CD4-positive, alpha-beta T cell treated with Interferon gamma for 1 hour (primary cell): Measurements from ENCODE around the gene FMN1.

Experiments used
- DNase-seq: peaks from one replicate; pipeline ENCODE4 v3.0.0-alpha.2; 2020

FMN1 gene

DNA sequence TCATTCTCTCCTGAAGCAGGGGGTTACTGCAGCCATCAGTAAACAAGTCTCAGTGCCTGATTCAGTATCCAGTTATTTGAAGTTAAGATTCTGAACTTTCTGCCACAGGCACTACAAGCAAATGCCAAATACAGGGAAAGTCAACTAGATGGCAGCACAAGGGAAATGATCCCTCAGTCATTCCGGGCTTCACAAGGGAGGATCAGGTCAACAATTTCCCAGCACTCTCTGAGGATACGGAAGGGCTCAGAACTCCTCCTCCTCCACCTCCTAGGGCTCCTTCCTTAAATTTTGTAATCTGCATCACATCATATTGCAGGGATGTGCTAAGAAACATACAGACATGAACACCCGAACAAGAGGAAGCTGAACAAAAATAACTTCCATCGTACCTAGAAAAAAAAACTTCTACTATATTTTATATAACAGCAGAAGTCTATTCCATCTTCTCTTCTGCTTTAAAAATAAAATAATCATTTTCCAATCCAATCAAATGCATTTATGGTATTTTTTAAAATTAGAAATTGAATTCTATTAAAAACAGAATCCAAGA, 187.1 kb downstream of the FMN1 start:
- no peak for DNase-seq

DNA sequence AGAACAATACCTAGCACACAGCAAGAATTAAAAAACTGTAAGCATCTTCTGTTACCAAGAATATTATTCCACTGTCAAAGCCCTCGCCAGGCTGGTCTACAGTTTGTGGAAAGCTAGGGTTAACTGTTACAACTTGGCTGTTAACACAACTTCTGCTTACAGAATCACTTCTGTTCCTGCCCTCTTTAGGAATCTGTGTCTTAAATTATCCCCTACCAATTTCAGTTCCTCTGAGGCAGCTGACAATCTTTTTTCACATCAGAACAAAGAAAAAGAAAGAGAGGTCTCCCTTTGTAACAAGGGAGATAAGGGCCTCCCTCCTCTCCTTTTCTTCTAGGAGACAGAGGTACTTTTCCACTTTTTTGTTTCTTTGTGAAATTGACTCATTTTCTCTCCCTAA, 188.9 kb downstream of the FMN1 start:
- no peak for DNase-seq

GRCh38 chr15:33001926-33002325, 192.6 kb downstream of the FMN1 start:
- no peak for DNase-seq

DNA sequence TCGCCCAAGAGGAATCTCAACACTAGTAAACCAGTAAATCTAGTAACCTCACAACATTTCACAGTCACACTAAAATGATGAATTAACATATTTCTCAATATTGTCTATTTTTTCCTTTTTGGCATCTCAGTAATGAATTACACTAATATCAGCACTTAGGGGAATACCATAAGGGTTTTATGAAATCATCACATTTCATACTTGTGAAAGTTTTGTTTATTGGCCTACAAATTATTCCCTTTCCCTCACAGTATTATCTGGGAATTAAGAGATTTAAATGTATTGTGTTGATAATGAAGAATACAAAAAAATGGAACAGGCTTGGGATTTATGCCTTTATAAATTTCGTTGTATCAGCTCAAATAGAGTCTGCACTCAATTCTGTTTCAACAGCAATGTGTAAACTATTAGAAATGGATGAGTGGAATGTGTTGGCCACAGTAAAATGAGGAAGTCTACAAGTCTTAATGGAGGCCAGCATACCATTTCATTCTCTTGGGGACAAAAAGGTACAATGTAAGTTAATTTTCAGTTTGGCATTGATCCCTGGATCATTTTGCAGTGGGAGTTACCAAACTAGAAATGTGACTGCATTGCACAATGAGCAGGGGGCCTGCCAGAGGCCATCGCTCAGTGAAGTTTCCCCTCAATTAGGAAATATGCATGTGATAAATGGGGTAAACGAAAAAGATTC, 195.4 kb downstream of the FMN1 start:
- no peak for DNase-seq

- no peak for DNase-seq
These were observed 196.3 kb downstream of the FMN1 start for GRCh38 chr15:32998182-32998581.

DNA sequence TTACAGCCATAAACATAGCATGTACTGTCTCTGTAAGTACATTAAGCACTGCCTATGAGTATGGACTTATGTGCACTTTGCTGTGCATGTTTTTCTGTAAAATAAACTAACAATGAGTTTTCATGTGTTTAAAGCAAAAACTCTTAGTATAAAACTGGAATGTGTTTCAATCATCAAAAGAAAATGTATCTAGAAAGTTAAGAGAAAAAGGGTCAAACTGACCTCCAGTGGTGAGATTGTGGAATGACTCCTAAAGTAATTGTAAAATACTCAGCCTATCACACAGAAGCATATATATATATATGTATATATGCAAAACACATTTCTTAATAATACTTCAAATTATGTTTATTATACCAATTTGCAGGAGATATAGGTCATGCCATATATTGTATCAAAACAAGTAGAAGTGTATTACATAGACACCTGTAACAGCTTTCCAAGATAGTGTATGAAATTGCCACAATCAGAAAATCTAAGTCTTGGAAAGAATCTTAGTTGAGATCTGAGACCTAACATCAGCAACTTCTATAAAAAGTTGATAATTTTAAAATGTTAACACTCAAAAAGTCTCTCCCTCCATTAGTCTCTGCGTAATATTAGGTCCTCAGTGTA, 199.6 kb downstream of the FMN1 start:
- no peak for DNase-seq

DNA sequence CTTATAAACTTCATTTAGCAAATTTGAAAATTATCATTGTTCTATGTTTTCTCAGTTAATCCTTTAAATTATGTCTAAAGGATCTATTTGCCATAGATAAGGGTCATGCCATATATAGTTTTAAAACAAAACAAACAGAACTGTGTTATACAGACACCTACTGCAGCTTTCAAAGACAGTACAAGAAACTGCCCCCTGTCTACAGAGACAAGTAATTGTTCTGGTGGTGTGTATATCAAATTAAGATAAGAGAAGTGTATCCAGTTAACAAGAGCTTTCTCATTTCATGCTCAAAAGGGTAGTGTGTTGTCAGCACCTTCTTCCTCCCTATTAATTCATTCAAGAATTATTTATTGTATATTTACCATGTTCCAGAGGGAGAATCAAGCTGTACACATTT, 201.2 kb downstream of the FMN1 start:
- no peak for DNase-seq

- DNase-seq = no peak
These were observed 202.8 kb downstream of the FMN1 start for GRCh38 chr15:32991619-32992111.

GRCh38 chr15:32990071-32990470, 204.4 kb downstream of the FMN1 start:
- no peak for DNase-seq

- DNase-seq = no peak
These were observed 207.4 kb downstream of the FMN1 start for GRCh38 chr15:32987067-32987466.

- no peak for DNase-seq
These were observed 208.4 kb downstream of the FMN1 start for GRCh38 chr15:32986147-32986546.

DNA sequence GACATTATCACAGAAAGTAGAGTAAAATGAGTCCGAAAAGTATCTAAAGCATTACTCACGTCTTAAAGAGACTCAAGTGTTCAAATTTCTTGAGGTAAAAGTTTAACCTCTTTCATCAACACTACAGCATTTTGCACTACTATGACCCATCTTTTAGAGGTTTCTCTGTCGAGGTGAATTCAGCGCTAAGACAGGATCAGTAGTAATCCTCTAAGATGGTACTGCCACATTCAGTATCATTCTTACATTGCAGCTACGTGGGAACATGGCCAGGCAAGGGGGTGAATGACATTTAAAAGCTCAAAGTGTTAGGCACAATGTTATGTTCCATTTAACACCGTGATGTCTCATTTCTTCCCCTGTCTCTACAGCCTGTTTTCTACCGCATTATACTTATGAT, 210.8 kb downstream of the FMN1 start:
- DNase-seq = no peak

GRCh38 chr15:32982001-32982400, 212.5 kb downstream of the FMN1 start:
- DNase-seq = no peak

GRCh38 chr15:32981536-32981935, 213.0 kb downstream of the FMN1 start:
- no peak for DNase-seq

- DNase-seq = no peak
These were observed 214.8 kb downstream of the FMN1 start for GRCh38 chr15:32979710-32980109.

GRCh38 chr15:32977506-32977905, 217.0 kb downstream of the FMN1 start:
- DNase-seq = no peak

GRCh38 chr15:32974691-32975090, 219.8 kb downstream of the FMN1 start:
- no peak for DNase-seq

GRCh38 chr15:32972686-32973085, 221.8 kb downstream of the FMN1 start:
- no peak for DNase-seq

GRCh38 chr15:32970847-32971246, 223.7 kb downstream of the FMN1 start:
- no peak for DNase-seq

DNA sequence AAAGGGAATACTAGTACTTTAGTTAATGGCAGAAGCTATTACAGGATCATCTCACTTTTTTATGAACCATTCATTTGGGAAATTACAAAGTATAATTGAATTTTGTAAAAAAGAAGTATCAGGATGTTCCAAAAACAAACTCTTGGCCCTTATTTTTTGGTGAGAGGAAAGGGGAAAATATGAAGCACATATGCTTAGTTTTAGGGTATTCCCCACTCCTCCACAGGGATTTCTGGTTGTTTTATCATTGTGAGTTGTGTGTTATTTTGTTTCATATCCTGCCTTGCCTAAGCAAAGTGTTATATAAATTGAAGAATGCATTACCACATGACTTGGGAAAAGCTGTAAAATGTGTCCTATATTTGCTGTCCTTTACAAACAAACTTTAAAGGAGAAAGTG, 227.0 kb downstream of the FMN1 start:
- DNase-seq = no peak

- no peak for DNase-seq
These were observed 228.0 kb downstream of the FMN1 start for GRCh38 chr15:32966512-32966911.

DNA sequence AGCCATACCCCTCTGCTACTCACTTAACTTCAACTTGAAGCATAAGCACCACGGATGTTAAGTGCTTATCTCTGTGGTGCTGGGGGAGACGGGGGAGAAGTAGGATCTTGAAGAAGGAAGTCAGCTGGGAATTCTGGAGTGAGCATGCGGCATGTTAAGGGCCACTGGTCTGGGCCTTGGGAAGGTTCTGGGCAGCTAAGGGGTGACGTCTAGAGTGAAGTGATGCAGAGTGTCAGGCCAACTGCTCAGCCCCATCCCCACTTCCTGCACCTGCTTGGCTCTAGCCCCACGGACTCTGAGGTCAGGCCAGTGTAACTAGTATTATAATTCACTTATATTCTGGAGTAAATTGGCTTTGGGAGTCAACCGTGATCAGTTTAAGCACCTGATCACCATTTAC, 228.6 kb downstream of the FMN1 start:
- no peak for DNase-seq

DNA sequence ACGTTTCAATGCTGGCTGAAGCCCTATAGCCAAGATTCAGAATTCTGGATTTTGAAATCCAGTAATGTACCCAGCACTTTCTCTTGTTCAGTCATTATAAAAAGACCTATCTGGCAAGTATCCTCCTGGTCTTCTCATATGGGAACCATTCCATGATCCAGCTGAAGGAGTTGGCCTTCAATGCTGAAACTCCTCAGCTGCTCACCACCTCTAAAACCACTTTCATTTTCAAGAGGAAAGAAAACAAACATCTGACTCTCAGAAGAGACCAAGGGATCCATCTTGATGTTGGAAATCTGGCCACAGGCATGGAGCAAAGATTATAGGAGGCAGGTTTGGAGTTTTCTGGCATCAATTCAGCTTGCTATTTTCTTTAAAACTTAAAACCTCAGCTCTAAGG, 235.4 kb downstream of the FMN1 start:
- no peak for DNase-seq

DNA sequence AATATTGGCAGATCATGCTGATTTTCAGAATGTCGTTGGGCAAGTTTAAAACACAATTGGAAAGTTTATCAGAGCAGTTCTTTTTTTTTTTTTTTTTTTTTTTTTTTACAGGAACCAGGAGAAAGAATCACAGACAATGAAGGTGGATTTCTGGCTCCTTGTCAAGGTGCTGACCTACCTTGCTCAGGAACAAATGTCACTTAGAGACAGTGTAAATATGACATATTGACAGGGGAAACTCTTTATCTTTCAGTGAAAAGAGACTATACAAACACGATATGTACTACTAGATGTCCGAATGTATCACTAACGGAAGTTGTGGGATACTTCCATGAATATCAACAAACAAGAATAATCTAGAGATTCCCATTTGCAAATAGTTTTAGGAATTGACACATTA, 237.3 kb downstream of the FMN1 start:
- DNase-seq = no peak

DNA sequence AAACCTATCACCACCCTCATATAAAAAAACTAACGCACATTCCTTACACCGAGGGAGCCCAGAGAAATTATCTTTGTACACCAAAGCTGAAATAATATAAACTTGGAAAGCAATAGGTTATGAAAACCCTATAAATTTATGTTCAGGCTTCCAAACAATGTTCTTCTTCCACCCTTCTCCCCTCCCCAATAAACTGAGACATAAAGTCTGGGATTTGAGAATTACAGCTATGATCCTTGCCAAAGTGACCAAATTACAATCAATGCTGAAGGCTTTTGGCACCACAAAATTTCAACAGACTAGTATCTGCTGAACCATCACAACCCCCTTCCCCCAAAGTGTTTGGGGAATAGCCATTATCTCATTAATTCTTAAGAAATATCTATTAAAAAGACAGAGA, 237.8 kb downstream of the FMN1 start:
- no peak for DNase-seq
